Measurements from ENCODE around the gene STARD4. TPM values are rescaled to one million over a fixed set of nuclear protein-coding genes. Genes with fewer than 3 reads are reported as not detected.
A peak's percentile ranks its signal among the peaks of the same experiment; 100 is the strongest.

The STARD4 gene
- total RNA-seq, 1 donor from 2014 or later, result 163 TPM

- Mint-ChIP-seq H3K4me1 (ENCODE audit: low read depth) (peaks cover 59% of the 10 kb centered on the region), H3K27me3 (ENCODE audit: insufficient read depth) (no peaks in the 10 kb centered on the region), H3K9me3 (no peaks in the 10 kb centered on the region), H3K27ac (peak overlapping the region; percentile 15), H3K4me3 (peak overlapping the region; percentile 13), H3K36me3 (ENCODE audit: low read depth) (peaks cover 24% of the 10 kb centered on the region)
- intact Hi-C loops (cut with micrococcal nuclease), result loop anchor here (5.0 kb wide), 4 partner anchors 177 to 777 kb away; partner anchors contain the start of genes SLC25A46 and WDR36
- no peak for DNase-seq (ENCODE audit: low spot score)
Observed at GRCh38 chr5:111514087-111514486, 1.8 kb upstream of the STARD4 start.

- H3K4me1 Mint-ChIP-seq (ENCODE audit: low read depth), result peaks cover 61% of the 10 kb centered on the region
- H3K36me3 Mint-ChIP-seq (ENCODE audit: low read depth), result peaks cover 27% of the 10 kb centered on the region
- H3K4me3 Mint-ChIP-seq, result peak overlapping the region; percentile 88
- H3K27ac Mint-ChIP-seq, result peak overlapping the region; percentile 99
- H3K9me3 Mint-ChIP-seq, result no peaks in the 10 kb centered on the region
- peak; percentile 37 for DNase-seq (ENCODE audit: low spot score)
- intact Hi-C loops (cut with micrococcal nuclease), result loop anchor here (1.0 to 5.0 kb wide), 10 partner anchors 17 to 776 kb away; partner anchors contain the start of genes CAMK4, NREP, SLC25A46 and WDR36
- H3K27me3 Mint-ChIP-seq (ENCODE audit: insufficient read depth), result no peaks in the 10 kb centered on the region
Observed at GRCh38 chr5:111513131-111513520, 791 bp upstream of the STARD4 start.

- DNase-seq (ENCODE audit: low spot score), result no peak
- Mint-ChIP-seq H3K4me3 (peak overlapping the region; percentile 88), H3K9me3 (no peaks in the 10 kb centered on the region), H3K4me1 (ENCODE audit: low read depth) (peaks cover 63% of the 10 kb centered on the region), H3K27me3 (ENCODE audit: insufficient read depth) (no peaks in the 10 kb centered on the region), H3K27ac (peak overlapping the region; percentile 99), H3K36me3 (ENCODE audit: low read depth) (peaks cover 33% of the 10 kb centered on the region)
- intact Hi-C loops (cut with micrococcal nuclease), result loop anchor here (1.0 to 5.0 kb wide), 8 partner anchors 14 to 775 kb away; partner anchors contain the start of genes SLC25A46 and WDR36
Observed at GRCh38 chr5:111511831-111512374, 432 bp downstream of the STARD4 start.

- Mint-ChIP-seq H3K27ac (peak overlapping the region; percentile 99), H3K27me3 (ENCODE audit: insufficient read depth) (no peaks in the 10 kb centered on the region), H3K36me3 (ENCODE audit: low read depth) (peaks cover 33% of the 10 kb centered on the region), H3K4me1 (ENCODE audit: low read depth) (peaks cover 63% of the 10 kb centered on the region), H3K9me3 (no peaks in the 10 kb centered on the region), H3K4me3 (peak overlapping the region; percentile 88)
- intact Hi-C loops (cut with micrococcal nuclease), result loop anchor here (5.0 kb wide), 4 partner anchors 174 to 774 kb away; partner anchors contain the start of genes SLC25A46 and WDR36
- no peak for DNase-seq (ENCODE audit: low spot score)
Observed at GRCh38 chr5:111511174-111511830, 1.0 kb downstream of the STARD4 start.

- Mint-ChIP-seq H3K4me1 (ENCODE audit: low read depth) (peaks cover 71% of the 10 kb centered on the region), H3K4me3 (peak overlapping the region; percentile 88), H3K27me3 (ENCODE audit: insufficient read depth) (no peaks in the 10 kb centered on the region), H3K36me3 (ENCODE audit: low read depth) (peaks cover 40% of the 10 kb centered on the region), H3K9me3 (no peaks in the 10 kb centered on the region), H3K27ac (no peak overlapping the region)
- intact Hi-C loops (cut with micrococcal nuclease), result no loop called here
- DNase-seq (ENCODE audit: low spot score), result no peak
Observed at GRCh38 chr5:111509119-111509518, 3.2 kb downstream of the STARD4 start.

- Mint-ChIP-seq H3K27me3 (ENCODE audit: insufficient read depth) (no peaks in the 10 kb centered on the region), H3K9me3 (no peaks in the 10 kb centered on the region), H3K36me3 (ENCODE audit: low read depth) (peaks cover 46% of the 10 kb centered on the region), H3K4me3 (peak overlapping the region; percentile 62), H3K4me1 (ENCODE audit: low read depth) (peaks cover 62% of the 10 kb centered on the region), H3K27ac (no peak overlapping the region)
- intact Hi-C loops (cut with micrococcal nuclease), result no loop called here
- DNase-seq (ENCODE audit: low spot score), result no peak
Observed at GRCh38 chr5:111507276-111507675, 5.1 kb downstream of the STARD4 start.

- no peaks in the 10 kb centered on the region for H3K9me3 Mint-ChIP-seq
- peaks cover 45% of the 10 kb centered on the region for H3K36me3 Mint-ChIP-seq (ENCODE audit: low read depth)
- H3K27ac Mint-ChIP-seq, result no peak overlapping the region
- intact Hi-C loops (cut with micrococcal nuclease), result no loop called here
- no peak for DNase-seq (ENCODE audit: low spot score)
- H3K27me3 Mint-ChIP-seq (ENCODE audit: insufficient read depth), result no peaks in the 10 kb centered on the region
- peaks cover 67% of the 10 kb centered on the region for H3K4me1 Mint-ChIP-seq (ENCODE audit: low read depth)
- no peak overlapping the region for H3K4me3 Mint-ChIP-seq
Observed at GRCh38 chr5:111505096-111505495, 7.2 kb downstream of the STARD4 start.

- H3K4me3 Mint-ChIP-seq, result no peak overlapping the region
- H3K4me1 Mint-ChIP-seq (ENCODE audit: low read depth), result peaks cover 68% of the 10 kb centered on the region
- peaks cover 53% of the 10 kb centered on the region for H3K36me3 Mint-ChIP-seq (ENCODE audit: low read depth)
- no peaks in the 10 kb centered on the region for H3K27me3 Mint-ChIP-seq (ENCODE audit: insufficient read depth)
- H3K9me3 Mint-ChIP-seq, result no peaks in the 10 kb centered on the region
- intact Hi-C loops (cut with micrococcal nuclease), result no loop called here
- DNase-seq (ENCODE audit: low spot score), result no peak
- no peak overlapping the region for H3K27ac Mint-ChIP-seq
Observed at GRCh38 chr5:111502956-111503355, 9.4 kb downstream of the STARD4 start.

GRCh38 chr5:111498346-111498745 lies 14.0 kb downstream of the STARD4 start:
- peaks cover 57% of the 10 kb centered on the region for H3K36me3 Mint-ChIP-seq (ENCODE audit: low read depth)
- H3K4me3 Mint-ChIP-seq, result peak overlapping the region; percentile 24
- intact Hi-C loops (cut with micrococcal nuclease), result loop anchor here (1.0 to 5.0 kb wide), 3 partner anchors 14 to 381 kb away; partner anchors contain the start of gene STARD4
- H3K27ac Mint-ChIP-seq, result peak overlapping the region; percentile 59
- no peak for DNase-seq (ENCODE audit: low spot score)
- H3K4me1 Mint-ChIP-seq (ENCODE audit: low read depth), result peaks cover 49% of the 10 kb centered on the region
- H3K9me3 Mint-ChIP-seq, result no peaks in the 10 kb centered on the region
- no peaks in the 10 kb centered on the region for H3K27me3 Mint-ChIP-seq (ENCODE audit: insufficient read depth)

GRCh38 chr5:111495159-111495558 lies 17.2 kb downstream of the STARD4 start:
- no peak overlapping the region for H3K27ac Mint-ChIP-seq
- peaks cover 43% of the 10 kb centered on the region for H3K4me1 Mint-ChIP-seq (ENCODE audit: low read depth)
- peaks cover 50% of the 10 kb centered on the region for H3K36me3 Mint-ChIP-seq (ENCODE audit: low read depth)
- intact Hi-C loops (cut with micrococcal nuclease), result loop anchor here (5.0 kb wide), 2 partner anchors 158 to 378 kb away; no protein-coding TSS in a partner anchor
- H3K27me3 Mint-ChIP-seq (ENCODE audit: insufficient read depth), result no peaks in the 10 kb centered on the region
- DNase-seq (ENCODE audit: low spot score), result no peak
- H3K4me3 Mint-ChIP-seq, result no peak overlapping the region
- H3K9me3 Mint-ChIP-seq, result no peaks in the 10 kb centered on the region

GRCh38 chr5:111494355-111494999 lies 17.9 kb downstream of the STARD4 start:
- no peak overlapping the region for H3K4me3 Mint-ChIP-seq
- peaks cover 39% of the 10 kb centered on the region for H3K4me1 Mint-ChIP-seq (ENCODE audit: low read depth)
- intact Hi-C loops (cut with micrococcal nuclease), result no loop called here
- H3K9me3 Mint-ChIP-seq, result no peaks in the 10 kb centered on the region
- no peaks in the 10 kb centered on the region for H3K27me3 Mint-ChIP-seq (ENCODE audit: insufficient read depth)
- peaks cover 49% of the 10 kb centered on the region for H3K36me3 Mint-ChIP-seq (ENCODE audit: low read depth)
- no peak for DNase-seq (ENCODE audit: low spot score)
- H3K27ac Mint-ChIP-seq, result peak overlapping the region; percentile 40

- no peak for DNase-seq (ENCODE audit: low spot score)
- intact Hi-C loops (cut with micrococcal nuclease), result no loop called here
- peak overlapping the region; percentile 61 for H3K27ac Mint-ChIP-seq
- peaks cover 24% of the 10 kb centered on the region for H3K4me1 Mint-ChIP-seq (ENCODE audit: low read depth)
- H3K4me3 Mint-ChIP-seq, result no peak overlapping the region
- H3K9me3 Mint-ChIP-seq, result no peaks in the 10 kb centered on the region
- peaks cover 39% of the 10 kb centered on the region for H3K36me3 Mint-ChIP-seq (ENCODE audit: low read depth)
- no peaks in the 10 kb centered on the region for H3K27me3 Mint-ChIP-seq (ENCODE audit: insufficient read depth)
Observed at GRCh38 chr5:111493031-111493430, 19.3 kb downstream of the STARD4 start.

- no peak overlapping the region for H3K27ac Mint-ChIP-seq
- intact Hi-C loops (cut with micrococcal nuclease), result no loop called here
- peaks cover 6% of the 10 kb centered on the region for H3K4me1 Mint-ChIP-seq (ENCODE audit: low read depth)
- H3K27me3 Mint-ChIP-seq (ENCODE audit: insufficient read depth), result no peaks in the 10 kb centered on the region
- no peak for DNase-seq (ENCODE audit: low spot score)
- no peaks in the 10 kb centered on the region for H3K9me3 Mint-ChIP-seq
- H3K4me3 Mint-ChIP-seq, result no peak overlapping the region
- peaks cover 26% of the 10 kb centered on the region for H3K36me3 Mint-ChIP-seq (ENCODE audit: low read depth)
Observed at GRCh38 chr5:111488353-111488752, 24.0 kb downstream of the STARD4 start.
